NCI-H748 (cell line): ENCODE measurements around the gene CDC34.

ENCODE experiments used
- DNase-seq: peaks from one replicate; lab custom pipeline; 2025; ENCODE audit not compliant: unreplicated experiment; lab: John Stamatoyannopoulos, UW

The CDC34 gene

GRCh38 chr19:540867-541637 lies 9.5 kb downstream of the CDC34 start:
- DNase-seq = no peak

- DNase-seq = no peak
Measured at GRCh38 chr19:541699-542098, 10.1 kb downstream of the CDC34 start.

GRCh38 chr19:542173-542866 lies 10.8 kb downstream of the CDC34 start:
- DNase-seq = no peak

GRCh38 chr19:543910-544608 lies 12.5 kb downstream of the CDC34 start, which contains the start of gene GZMM:
Gene GZMM (plus strand): TSS chr19:544053. CDS start chr19:544072, 19 bp downstream.
- DNase-seq = no peak

- no peak for DNase-seq
Measured at GRCh38 chr19:547117-547516, 15.6 kb downstream of the CDC34 start.

- no peak for DNase-seq
Measured at GRCh38 chr19:547836-548720, 16.5 kb downstream of the CDC34 start.

GRCh38 chr19:548886-549830 lies 17.6 kb downstream of the CDC34 start:
- DNase-seq = no peak

- no peak for DNase-seq
Measured at GRCh38 chr19:554817-555216, 23.3 kb downstream of the CDC34 start.

GRCh38 chr19:555474-555808 lies 23.9 kb downstream of the CDC34 start:
- DNase-seq = no peak

GRCh38 chr19:556611-557382 lies 25.2 kb downstream of the CDC34 start:
- DNase-seq = no peak

- DNase-seq = no peak
Measured at GRCh38 chr19:558770-559439, 27.3 kb downstream of the CDC34 start.

- DNase-seq = no peak
Measured at GRCh38 chr19:560121-560520, 28.6 kb downstream of the CDC34 start.

- DNase-seq = no peak
Measured at GRCh38 chr19:566403-566802, 34.8 kb downstream of the CDC34 start.

- no peak for DNase-seq
Measured at GRCh38 chr19:566844-567243, 35.3 kb downstream of the CDC34 start.

- no peak for DNase-seq
Measured at GRCh38 chr19:567296-567900, 35.8 kb downstream of the CDC34 start.

GRCh38 chr19:570251-570686 lies 38.7 kb downstream of the CDC34 start:
- DNase-seq = no peak

GRCh38 chr19:570937-571565 lies 39.5 kb downstream of the CDC34 start:
- peak; percentile 82 for DNase-seq

GRCh38 chr19:571566-571974 lies 40.0 kb downstream of the CDC34 start:
- peak; percentile 58 for DNase-seq
